Small intestine (tissue), 7 donors: ENCODE measurements around the gene SLC22A3. TPM values are rescaled to one million over a fixed set of nuclear protein-coding genes. Genes with fewer than 3 reads are reported as not detected.

Source experiments
- DNase-seq, 2 donors: peaks; one replicate each; pipeline versions ENCODE4 v3.0.0 to v3.0.0-alpha.2; 2013
- FAIRE-seq: peaks from 2 replicates; lab custom pipeline; 2012; peaks lifted over from hg19 to GRCh38; lab: Jason Lieb, UNC
- H3K27ac ChIP-seq, 3 donors: one replicate each; pipeline ENCODE4 v1.5.1; 2013; ENCODE audit warnings: low read length in 2 of 3, mild to moderate bottlenecking in 2 of 3, control low read depth in 1 of 3, inconsistent platforms in 1 of 3, low read depth in 1 of 3, moderate library complexity in 1 of 3
- H3K27me3 ChIP-seq, 3 donors: one replicate each; pipeline ENCODE4 v1.6.1; 2013; ENCODE audit warnings: low read length in 3 of 3, inconsistent platforms in 1 of 3; ENCODE audit not compliant: control insufficient read depth in 3 of 3, insufficient read depth in 3 of 3
- H3K36me3 ChIP-seq, 3 donors: one replicate each; pipeline ENCODE4 v1.6.1; 2013; ENCODE audit warnings: low read length in 3 of 3, inconsistent platforms in 1 of 3, low read depth in 1 of 3, mild to moderate bottlenecking in 1 of 3, moderate library complexity in 1 of 3; ENCODE audit not compliant: control insufficient read depth in 3 of 3, insufficient read depth in 2 of 3
- H3K4me1 ChIP-seq, 3 donors: one replicate each; pipeline ENCODE4 v1.6.1; 2013; ENCODE audit warnings: low read length in 2 of 3, inconsistent platforms in 1 of 3, low read depth in 1 of 3, mild to moderate bottlenecking in 1 of 3, moderate library complexity in 1 of 3; ENCODE audit not compliant: control insufficient read depth in 3 of 3, insufficient read depth in 2 of 3
- H3K4me3 ChIP-seq, 3 donors: one replicate each; pipeline ENCODE4 v1.5.1; 2013; ENCODE audit warnings: low read length in 3 of 3, control low read depth in 1 of 3, inconsistent platforms in 1 of 3, low read depth in 1 of 3, mild to moderate bottlenecking in 1 of 3, moderate library complexity in 1 of 3
- H3K9me3 ChIP-seq, 2 donors: one replicate each; pipeline ENCODE4 v1.6.1; 2013; ENCODE audit warnings: low read depth in 1 of 2, low read length in 1 of 2; ENCODE audit not compliant: control insufficient read depth in 2 of 2, insufficient read depth in 1 of 2
- WGBS, 3 donors: extraction: QIAGEN DNeasy Blood & Tissue Kit; methylation state at CpG; one replicate each; pipeline ENCODE4 v1.1.7; 2013; 5-methylcytosine and 5-hydroxymethylcytosine counted together
- polyA plus RNA-seq, 4 donors: library from polyadenylated mRNA; stranded (reverse) in 3 of 4; unstranded in 1 of 4; fragments of 200-250 nt in 3 of 4; fragments of 120-200 nt in 1 of 4; gene quantifications; one replicate each; pipeline versions ENCODE4 v1.2.1 to v1.2.3, GENCODE V29; 2013
- donor health status: healthy with polysubstance abuse.
- donor health status: control.
- donor health status: control.
- donor health status: Bipolar disorder and iron deficiency.
- donor health status: healthy.

SLC22A3 gene
- polyA plus RNA-seq, 4 donors = 0.67 to 5.6 (median 2.8) TPM

- WGBS, 3 donors = 72 to 84% (median 82%) methylated on average over 3 of the region's 3 CpGs
- H3K27ac ChIP-seq = no peak overlapping the region
- H3K4me1 ChIP-seq = peaks cover 0 to 4% (median 3%) of the 10 kb centered on the region in 3 donors
- peaks cover 0 to 1% (median 0%) of the 10 kb centered on the region in 3 donors for H3K27me3 ChIP-seq
- FAIRE-seq = no peak
- no peaks in the 10 kb centered on the region for H3K9me3 ChIP-seq
- no peaks in the 10 kb centered on the region for H3K36me3 ChIP-seq
- no peak overlapping the region for H3K4me3 ChIP-seq
- DNase-seq = no peak
These were observed 78.0 kb downstream of the SLC22A3 start for GRCh38 chr6:160426136-160426535.

- no peak for DNase-seq
- Histone ChIP-seq H3K27ac (no peak overlapping the region), H3K4me3 (no peak overlapping the region), H3K36me3 (no peaks in the 10 kb centered on the region), H3K27me3 (peaks cover 0 to 1% (median 0%) of the 10 kb centered on the region in 3 donors), H3K9me3 (no peaks in the 10 kb centered on the region), H3K4me1 (peaks cover 0 to 2% (median 0%) of the 10 kb centered on the region in 3 donors)
- 76 to 84% (median 79%) methylated on average over 5 of the region's 5 CpGs for WGBS, 3 donors
- FAIRE-seq = no peak
These were observed 79.3 kb downstream of the SLC22A3 start for GRCh38 chr6:160427312-160428068.

GRCh38 chr6:160428069-160428430 lies 79.9 kb downstream of the SLC22A3 start:
- Histone ChIP-seq H3K27ac (peak overlapping the region in 1 of 3 donors; percentile 28), H3K9me3 (no peaks in the 10 kb centered on the region), H3K27me3 (peaks cover 0 to 1% (median 0%) of the 10 kb centered on the region in 3 donors), H3K4me3 (no peak overlapping the region), H3K4me1 (peaks cover 0 to 2% (median 0%) of the 10 kb centered on the region in 3 donors), H3K36me3 (no peaks in the 10 kb centered on the region)
- no peak for DNase-seq
- FAIRE-seq = no peak
- whole genome bisulfite sequencing, 3 donors = 35 to 52% (median 38%) methylated on average over 4 of the region's 4 CpGs

- WGBS, 3 donors = 65 to 84% (median 74%) methylated on average over 9 of the region's 9 CpGs
- Histone ChIP-seq H3K27ac (no peak overlapping the region), H3K36me3 (no peaks in the 10 kb centered on the region)
These were observed 80.8 kb downstream of the SLC22A3 start for GRCh38 chr6:160428818-160429619.

GRCh38 chr6:160429620-160429895 lies 81.4 kb downstream of the SLC22A3 start:
- Histone ChIP-seq H3K9me3 (no peaks in the 10 kb centered on the region), H3K36me3 (no peaks in the 10 kb centered on the region), H3K27ac (no peak overlapping the region), H3K27me3 (peaks cover 0 to 1% (median 0%) of the 10 kb centered on the region in 3 donors), H3K4me1 (peaks cover 0 to 2% (median 0%) of the 10 kb centered on the region in 3 donors), H3K4me3 (no peak overlapping the region)
- WGBS, 3 donors = 69 to 89% (median 85%) methylated on average over 4 of the region's 4 CpGs
- DNase-seq (no peak), FAIRE-seq (no peak)

More at GRCh38 chr6:160428818-160429619, 80.8 kb downstream of the SLC22A3 start:
- FAIRE-seq (no peak), DNase-seq (no peak)
- peaks cover 0 to 1% (median 0%) of the 10 kb centered on the region in 3 donors for H3K27me3 ChIP-seq
- no peaks in the 10 kb centered on the region for H3K9me3 ChIP-seq
- no peak overlapping the region for H3K4me3 ChIP-seq
- peaks cover 0 to 2% (median 0%) of the 10 kb centered on the region in 3 donors for H3K4me1 ChIP-seq

GRCh38 chr6:160430203-160430602 lies 82.0 kb downstream of the SLC22A3 start:
- H3K4me1 ChIP-seq = peaks cover 0 to 2% (median 0%) of the 10 kb centered on the region in 3 donors
- FAIRE-seq = no peak
- H3K27me3 ChIP-seq = peaks cover 0 to 1% (median 0%) of the 10 kb centered on the region in 3 donors
- WGBS, 3 donors = 66 to 89% (median 80%) methylated on average over 4 of the region's 4 CpGs
- H3K27ac ChIP-seq = no peak overlapping the region
- no peak overlapping the region for H3K4me3 ChIP-seq
- H3K36me3 ChIP-seq = no peaks in the 10 kb centered on the region
- DNase-seq = no peak
- no peaks in the 10 kb centered on the region for H3K9me3 ChIP-seq

- no peak for FAIRE-seq
- peaks cover 0 to 2% (median 0%) of the 10 kb centered on the region in 3 donors for H3K4me1 ChIP-seq
- H3K27me3 ChIP-seq = peaks cover 0 to 1% (median 0%) of the 10 kb centered on the region in 3 donors
- peak overlapping the region in 1 of 3 donors; percentile 64 for H3K27ac ChIP-seq
- no peaks in the 10 kb centered on the region for H3K9me3 ChIP-seq
- no peaks in the 10 kb centered on the region for H3K36me3 ChIP-seq
- WGBS, 3 donors = 60 to 92% (median 81%) methylated on average over 5 of the region's 5 CpGs
- no peak for DNase-seq
- H3K4me3 ChIP-seq = no peak overlapping the region
These were observed 82.6 kb downstream of the SLC22A3 start for GRCh38 chr6:160430751-160431150.

GRCh38 chr6:160431226-160431625 lies 83.0 kb downstream of the SLC22A3 start:
- DNase-seq = peak in 1 of 2 donors; percentile 10
- H3K36me3 ChIP-seq = no peaks in the 10 kb centered on the region
- H3K4me3 ChIP-seq = no peak overlapping the region
- H3K27me3 ChIP-seq = peaks cover 0 to 1% (median 0%) of the 10 kb centered on the region in 3 donors
- WGBS, 3 donors = 57 to 72% (median 71%) methylated on average over 8 of the region's 8 CpGs
- H3K27ac ChIP-seq = no peak overlapping the region
- peaks cover 0 to 2% (median 0%) of the 10 kb centered on the region in 3 donors for H3K4me1 ChIP-seq
- no peaks in the 10 kb centered on the region for H3K9me3 ChIP-seq
- FAIRE-seq = no peak
